NCI-H2029 (cell line): ENCODE results near the gene SKP1.

Source experiments
- DNase-seq: peaks from one replicate; lab custom pipeline; 2025; lab: John Stamatoyannopoulos, UW

The SKP1 gene

DNA sequence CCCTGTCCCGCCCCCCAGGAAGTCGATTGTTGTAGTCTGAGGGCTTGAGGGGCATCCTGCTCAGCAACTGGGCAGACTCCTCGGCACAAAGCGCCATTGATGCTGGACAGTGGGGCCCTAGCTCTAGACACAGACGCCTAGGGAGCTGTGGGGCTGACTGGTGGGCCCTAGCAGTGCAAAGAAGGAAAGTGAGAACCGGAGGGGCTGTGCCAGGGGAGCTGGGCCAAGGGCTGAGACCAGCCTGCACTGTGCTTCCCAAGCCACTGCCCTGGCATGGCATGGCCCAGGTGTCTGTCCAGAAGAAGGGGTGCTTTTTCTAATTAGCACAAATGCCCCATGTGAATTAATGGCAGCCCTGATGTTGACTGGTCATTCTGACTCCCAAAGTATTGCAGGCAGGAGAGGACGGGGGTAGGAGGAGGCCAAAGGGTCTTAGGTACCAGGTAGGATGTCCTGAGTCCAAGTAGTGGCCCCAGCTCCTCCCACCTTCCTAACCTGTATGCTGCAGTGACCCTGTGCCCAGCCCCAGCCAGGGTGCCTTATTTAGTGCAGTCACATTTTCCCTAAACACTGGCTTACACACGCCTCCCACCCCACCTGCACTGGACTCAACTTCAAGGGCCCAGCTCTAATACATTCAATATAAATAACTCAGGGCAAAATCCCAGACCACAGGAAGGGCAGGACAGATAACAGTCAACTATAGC, 46.4 kb downstream of the SKP1 start:
- no peak for DNase-seq

DNA sequence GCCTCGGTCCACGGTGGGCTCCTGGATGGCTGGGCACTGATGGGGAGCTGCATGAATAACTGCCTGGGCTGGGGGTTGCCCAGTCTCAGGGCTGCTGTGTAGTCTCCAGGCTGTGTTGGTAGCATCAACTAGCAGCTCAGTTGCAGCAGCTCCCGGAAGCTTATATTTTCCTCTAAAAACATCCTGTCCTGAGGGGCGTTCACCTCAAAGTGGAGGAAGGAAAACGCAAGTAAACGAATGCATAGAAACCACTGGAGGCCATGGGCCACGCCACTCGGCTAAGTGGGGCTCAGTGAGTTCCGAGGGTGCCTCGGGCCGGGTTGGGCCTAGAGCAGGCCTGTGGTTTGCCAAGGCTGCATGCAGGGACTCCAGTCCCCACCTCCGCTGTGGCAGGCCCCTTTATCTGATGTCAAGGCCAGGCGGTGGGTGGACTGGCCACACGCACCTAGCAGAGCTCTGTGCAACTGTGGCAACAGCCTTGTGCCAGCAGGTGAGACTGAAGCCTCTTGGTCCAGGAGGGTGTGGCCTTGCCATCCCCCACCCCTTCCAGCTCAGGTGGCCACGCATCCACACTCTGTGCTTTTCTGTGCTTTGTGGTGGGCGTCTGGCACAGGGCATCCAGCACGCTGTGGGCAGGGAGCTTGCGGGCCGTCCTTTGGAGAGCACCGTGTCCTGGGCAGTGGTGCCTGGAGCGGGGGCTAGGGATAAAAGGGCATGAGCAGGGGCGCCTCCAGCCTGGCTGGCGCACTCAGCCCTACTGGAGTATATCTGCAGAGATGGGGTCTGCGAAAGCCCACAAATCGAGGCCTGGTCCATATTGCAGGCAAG, 47.1 kb downstream of the SKP1 start:
- DNase-seq: no peak

DNA sequence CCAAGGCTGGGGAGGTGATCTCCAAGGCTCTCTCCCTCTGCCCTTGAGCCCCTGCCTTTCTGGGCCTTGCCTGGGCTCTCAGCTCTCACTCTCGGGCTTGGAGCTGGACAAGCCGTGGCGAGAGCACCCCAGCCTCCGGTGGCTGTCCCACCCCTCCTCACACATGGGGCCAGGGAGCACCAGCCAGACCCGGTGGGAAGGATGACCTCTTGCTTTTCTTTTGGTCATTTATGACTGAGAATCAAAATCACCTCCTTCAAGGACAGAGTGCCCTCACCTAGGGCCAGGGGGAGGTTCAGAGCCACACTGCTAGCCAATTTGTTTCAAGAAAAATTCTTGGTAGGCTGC, 48.1 kb downstream of the SKP1 start:
- DNase-seq: no peak

DNA sequence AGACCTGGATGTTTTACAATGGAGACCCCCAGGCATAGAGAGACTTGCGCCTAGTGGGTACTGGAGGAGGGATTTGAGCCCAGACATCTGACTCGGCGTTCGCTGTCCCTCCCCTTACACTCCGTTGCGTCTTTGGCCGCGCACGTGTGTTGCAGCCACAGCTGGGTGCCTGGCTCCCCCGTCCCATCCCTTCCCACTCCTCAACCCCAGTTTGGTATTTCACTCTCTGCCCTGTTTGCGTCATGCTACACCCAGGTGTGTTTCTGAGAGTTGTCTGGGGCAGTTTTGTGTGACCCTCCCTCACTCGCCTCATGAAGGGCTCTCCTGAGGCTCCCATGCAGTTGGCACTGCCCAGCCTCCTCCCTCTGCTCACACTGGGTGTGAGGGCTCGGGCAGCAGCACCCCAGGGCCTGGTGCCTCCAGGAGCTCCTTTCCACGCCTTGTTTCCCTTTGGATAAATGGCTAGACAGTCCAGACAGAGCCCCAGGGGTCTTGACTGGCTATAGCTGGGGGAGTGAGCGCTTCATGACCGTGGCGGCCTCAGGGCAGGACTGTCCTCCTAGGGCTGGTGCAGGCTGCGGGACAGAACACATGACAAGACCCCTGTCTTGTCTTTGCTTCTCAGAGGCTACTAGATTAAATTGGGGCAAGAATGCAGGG, 48.6 kb downstream of the SKP1 start:
- no peak for DNase-seq

DNA sequence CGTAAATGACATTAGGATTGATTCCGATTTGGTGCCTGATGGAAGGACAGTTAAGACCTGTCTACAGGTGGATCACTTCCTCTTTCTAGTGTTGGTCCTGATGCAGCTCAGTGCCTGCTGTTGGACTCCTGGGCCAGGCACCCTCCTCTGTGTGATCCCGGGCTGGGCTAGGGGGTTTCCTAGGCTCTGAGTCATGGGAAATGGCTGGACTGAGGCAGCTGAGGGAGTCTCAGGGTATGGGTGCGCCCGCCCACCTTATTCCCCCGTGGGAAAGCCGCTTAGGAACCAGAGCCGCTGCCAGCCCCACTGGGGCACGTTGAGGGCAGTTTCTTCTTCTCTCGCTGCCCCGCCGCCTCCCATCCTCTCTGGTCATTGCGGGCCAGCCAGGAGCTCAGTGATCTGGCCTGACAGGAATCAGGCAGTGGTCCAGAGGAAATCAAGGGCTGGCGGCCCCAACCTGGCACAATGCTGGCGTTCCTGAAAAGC, 49.3 kb downstream of the SKP1 start:
- DNase-seq: no peak

DNA sequence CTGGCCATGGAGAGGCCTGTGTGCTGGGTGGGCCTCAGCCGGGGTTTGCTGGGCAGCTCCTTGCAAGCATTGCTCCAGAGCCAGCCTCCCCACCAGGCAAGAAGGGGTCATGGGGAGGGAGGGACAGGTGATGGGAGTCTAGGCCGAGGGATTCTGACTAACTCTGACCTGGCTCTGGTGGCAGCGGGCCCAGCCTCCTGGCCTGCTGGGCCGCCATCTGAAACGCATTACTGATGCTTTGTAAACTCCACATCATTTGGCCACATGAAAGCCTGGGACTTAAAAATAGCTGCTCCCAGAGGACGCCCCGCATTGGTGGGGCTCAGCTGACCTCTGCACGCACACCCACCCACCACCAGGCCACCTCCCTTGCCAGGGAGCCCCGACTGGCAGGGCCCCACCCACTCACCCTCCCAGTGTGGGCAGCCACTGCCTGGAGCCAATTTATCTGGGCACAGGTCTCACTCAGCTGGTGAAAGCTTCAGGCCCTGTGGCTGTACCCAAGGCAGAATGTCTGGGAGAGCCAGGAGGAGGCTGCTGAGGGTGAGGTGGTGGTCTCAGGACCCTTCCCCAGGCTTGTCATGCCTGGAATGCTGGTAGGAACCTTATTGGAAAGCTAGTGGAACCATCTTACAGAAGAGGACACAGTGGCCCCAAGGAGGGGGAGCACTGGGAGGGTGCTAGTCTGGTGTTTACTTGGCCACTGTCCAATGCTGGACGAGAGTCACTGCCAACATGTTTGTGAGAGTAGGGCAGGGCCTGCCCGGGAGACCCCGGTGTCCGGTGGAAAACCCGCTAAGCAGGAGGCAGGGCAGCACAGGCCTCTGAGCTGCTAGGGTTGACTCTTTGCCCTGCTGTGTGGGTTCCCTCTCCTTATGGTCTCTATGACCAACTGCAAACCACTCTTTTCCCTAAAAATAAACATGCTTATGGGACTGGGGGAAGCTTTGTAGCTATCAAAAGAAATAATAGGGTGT, 51.4 kb downstream of the SKP1 start:
- peak; percentile 25 for DNase-seq

DNA sequence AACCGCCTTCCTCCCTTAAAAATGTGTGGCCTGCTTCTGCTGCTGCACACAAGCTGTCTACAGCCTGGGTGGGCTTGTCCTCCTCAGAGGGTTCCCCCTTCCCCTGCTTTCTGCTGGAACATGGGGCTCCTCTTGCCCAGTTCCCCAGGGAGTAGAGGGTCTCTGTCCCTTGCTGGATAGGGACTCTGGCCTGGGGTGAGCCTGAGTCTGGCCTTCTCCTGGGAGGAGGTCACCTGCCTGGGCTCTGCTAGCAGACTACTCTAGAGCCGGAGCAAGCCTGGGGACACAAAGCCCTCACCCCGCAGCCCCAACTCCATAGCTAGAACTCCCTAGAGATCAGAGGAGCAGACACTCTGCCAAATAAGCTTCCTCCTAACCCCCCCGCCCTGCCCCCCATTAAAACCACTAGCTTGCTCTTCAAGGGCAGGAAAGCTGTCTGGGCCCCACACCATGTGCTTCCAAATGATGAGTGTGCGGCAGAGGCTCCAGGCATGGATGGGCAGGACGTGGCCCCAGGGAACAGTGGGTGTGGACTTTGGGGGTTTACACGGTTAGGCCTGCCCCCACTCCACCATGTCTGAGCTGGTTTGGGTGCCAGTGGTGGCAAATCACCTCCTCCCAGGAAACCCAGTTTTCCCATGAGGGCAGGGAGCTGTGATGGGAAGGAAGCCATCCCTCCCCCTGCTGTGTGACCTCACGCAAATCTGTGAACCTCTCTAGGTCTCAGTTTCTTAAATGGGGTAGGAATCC, 52.3 kb downstream of the SKP1 start:
- no peak for DNase-seq

DNA sequence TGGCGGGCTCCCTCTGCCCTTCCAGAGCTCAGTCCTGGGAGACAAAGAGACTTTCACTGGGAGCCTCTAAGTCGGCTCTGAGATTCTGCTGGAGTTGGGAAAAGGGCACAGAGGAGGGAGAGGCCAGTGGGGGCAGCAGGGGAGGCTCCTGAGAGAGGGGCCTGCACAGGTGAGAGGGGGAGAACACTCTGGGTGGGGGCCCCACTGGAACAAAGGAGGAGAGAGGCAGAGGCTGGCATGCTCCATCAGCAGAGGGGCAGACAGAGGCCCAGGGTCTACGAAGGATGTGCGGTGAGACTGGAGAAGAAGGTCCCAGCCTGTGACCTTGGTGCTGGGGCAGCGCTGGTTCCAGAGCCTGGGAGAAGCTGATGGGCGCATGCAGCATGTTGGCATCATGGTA, 53.4 kb downstream of the SKP1 start:
- DNase-seq: no peak

DNA sequence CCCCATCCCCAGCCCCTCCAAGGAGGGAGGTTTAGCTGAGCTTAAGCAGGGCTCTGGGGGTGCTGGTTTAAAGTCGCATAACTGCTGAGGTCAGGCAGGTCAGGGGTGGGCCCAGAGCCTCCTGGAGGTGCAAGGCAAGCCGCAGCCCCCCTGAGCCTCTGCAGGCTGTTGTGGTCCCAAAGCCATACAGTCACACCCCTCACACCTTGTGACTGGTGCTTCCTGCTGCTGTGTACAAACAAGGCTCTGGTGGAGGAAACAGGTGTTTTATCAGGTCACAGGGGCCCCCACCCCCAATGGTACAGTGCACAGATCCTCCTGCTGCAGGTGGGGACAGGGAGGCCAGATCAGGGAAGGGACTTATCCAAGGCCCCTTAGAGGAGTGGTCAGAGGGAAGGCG, 54.2 kb downstream of the SKP1 start:
- DNase-seq: no peak

DNA sequence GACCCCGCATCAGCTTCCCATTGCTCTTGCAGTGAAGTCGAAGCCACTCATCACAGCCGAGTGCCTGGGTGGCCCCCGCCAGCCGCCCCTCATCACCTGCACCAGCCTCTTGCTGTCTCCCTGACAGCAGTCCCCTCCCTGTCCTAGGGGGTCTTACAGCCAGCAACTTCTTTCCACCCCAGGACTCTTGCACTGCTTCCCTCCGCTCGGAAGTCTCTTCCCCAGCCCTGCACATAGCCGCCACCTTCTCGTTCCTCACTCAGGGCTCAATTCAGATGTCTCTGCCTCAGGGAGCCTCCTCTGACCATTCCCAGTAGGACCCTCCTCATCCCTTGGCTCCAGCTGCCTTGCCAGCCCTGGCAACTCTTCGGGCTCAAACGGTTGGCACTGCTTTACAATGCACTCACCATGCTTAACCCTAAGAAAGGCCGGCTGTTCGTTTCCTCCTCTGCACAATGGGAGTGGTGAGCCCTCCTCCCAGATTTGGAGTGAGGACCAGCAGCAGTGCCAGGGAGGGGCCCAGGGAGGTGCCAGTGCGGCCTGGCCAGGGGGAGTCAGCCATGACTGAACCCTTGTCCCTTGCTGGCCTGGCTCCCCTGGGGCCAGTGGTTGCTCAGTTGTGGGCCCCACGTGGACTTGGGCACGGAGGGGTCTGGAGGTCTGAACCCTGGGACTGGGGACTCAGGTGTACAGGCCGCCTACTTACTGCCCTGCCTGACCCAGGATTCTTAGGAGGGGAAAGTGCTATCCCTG, 56.2 kb downstream of the SKP1 start:
- no peak for DNase-seq

DNA sequence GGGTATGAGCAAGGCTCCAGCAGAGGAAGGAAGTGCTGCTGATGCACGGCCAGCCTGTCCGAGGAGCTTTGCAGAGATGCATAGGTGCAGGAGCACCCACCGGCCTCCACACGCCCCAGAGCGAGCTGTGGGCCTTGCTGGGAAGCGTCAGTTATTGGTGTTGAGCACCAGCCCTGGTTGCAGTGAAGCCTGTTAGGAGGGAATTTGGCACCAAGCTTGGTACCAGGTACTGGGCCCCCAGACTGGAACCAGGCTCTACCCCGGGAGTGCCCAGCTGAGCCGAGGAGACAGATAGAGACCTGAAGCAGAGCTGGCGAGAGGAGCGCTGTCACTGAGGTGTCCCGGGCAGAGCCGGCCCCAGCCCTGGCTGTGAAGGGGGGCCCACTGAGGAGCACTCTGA, 57.0 kb downstream of the SKP1 start:
- no peak for DNase-seq

DNA sequence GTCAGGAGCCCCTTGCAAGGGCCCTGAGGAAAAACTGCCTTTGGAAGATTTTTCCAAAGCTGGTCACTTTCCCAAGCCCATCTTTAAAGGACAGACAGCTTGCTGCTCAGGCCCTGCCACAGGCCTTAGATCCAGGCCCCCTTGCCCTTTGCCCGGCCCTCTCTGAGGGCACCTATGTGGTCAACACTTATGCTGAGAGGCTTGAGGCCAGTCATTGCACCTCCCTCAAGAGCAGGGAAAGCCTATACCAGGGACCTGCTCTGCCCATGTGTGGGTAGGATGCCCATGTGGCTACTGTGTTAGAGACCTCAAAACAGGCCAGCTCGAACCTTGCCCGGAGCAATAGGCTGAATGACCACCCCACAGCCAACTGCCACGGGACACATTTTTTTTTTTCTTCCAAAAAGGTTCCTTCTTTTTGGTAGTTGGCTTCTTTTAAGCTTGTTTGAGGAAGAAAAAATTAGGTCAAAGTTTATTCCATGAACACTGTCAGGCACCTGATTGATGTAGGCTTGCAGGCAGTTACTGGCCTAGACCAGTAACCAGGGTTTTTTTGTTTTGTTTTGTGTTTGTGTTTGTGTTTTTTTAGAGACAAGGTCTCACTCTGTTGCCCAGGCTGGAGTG, 58.4 kb downstream of the SKP1 start:
- DNase-seq: no peak

DNA sequence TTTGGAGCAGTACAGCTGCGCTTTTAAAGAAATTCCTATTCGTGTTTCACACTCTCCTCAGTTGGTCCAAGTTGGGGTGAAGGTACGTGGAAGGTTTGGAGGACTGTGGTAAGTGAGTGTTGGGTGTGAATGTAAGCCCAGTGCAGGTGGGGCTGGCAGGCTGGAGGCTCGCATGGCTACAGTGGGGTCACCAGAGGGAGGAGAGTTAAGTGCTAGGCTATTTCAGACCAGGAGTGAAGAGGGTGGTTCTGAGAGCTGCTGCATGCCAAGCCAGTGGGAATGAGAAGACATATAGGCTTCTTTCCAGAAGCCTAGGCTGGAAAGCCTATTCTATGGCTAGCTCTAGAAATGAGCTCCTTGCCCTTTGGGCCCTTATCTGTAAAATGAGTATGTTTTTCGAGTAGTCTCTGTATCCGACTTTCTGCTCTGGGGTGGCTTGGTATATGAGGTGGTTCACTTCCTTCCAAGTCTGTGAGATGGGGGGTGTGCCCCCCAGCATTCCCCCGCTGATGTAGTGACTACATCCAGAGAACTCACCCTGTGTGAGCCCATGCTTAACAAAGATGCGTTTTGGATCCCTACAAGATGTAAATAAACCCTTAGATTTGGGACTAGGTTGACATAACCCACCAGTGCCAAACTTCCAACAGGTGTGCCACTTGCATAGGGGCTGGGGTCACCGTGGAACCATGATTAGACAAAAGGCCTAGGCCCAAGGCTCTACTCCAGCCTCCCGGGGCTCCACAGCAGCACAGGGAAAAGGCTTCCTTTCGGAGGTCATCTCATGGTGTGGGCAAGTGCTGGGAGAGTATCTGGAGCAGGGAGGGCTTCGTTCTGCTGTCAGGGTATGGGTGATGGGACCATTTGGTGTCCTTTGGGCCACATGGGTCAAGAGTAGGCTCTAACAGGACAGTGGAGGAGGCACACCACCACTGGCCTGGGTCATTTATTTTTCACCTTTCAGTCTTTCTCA, 59.7 kb downstream of the SKP1 start:
- DNase-seq: no peak

DNA sequence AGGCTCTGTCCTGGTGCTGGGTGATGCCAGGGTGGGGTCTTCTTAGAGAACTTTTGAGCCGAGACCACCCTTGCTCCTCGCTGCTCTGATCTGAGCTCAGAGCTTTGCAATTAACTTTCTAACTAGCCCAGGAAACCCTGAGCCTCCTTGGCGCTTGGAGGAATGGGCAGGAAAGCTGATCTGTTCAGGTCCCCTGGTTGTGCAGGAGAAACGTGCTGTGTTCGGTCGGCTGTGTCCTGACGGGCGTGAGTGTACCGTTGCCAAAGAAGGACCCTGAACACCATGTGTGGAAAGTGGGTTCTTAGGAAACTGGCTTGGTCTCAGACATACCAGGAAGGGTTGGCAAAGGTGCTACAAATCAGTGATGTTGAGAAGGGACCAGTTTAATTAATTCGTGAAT, 60.5 kb downstream of the SKP1 start:
- no peak for DNase-seq

DNA sequence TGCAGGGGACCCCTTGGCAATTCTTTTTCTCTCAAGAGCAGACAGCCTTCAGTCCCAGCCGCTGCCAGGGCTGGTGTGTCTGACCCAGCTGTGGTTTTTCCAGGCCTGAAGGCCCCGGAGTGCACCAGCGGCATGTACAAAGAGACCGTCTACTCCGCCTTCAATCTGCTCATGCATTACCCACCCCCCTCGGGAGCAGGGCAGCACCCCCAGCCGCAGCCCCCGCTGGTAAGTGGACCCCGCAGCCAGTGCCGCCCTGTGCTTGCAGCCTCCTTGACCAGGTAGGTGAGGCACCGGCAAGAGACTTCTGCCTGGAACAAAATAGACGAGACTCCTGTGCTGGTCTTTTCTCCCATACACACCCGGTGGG, 61.0 kb downstream of the SKP1 start:
- DNase-seq: no peak

DNA sequence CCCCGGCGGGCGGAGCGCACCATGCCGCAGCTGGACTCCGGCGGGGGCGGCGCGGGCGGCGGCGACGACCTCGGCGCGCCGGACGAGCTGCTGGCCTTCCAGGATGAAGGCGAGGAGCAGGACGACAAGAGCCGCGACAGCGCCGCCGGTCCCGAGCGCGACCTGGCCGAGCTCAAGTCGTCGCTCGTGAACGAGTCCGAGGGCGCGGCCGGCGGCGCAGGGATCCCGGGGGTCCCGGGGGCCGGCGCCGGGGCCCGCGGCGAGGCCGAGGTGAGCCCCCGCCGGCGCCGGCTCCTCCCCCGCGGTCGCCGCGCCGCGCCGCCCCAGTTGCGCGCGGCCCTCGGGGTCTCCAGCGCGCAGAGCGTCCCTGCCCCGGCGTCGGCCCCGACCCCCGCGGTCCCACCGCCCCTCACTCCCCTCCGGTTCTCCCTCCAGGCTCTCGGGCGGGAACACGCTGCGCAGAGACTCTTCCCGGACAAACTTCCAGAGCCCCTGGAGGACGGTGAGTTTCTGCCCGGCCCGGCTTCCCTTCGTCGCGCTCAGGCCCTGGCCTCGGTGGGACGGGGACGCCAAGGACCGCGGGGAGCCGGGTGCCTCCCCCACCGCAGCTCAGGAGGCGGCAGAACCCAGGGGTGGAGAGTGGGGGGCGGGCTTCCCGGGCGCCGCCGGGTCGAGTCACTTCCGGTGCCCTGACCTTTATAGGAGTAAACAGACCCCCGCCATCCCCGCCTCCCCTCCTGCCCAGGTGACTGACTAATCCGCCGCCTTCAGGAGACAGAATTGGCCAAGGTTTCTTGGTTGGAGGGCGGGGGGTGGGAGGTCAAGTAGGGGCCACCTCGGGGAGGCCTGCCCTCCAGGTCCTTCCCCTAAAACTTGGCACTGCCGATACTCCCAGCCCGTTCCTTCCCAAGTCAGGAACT, 61.6 kb downstream of the SKP1 start:
- no peak for DNase-seq
